Measurements from ENCODE around the gene IREB2.
"Not testable (repeated sequence)": the region's sequence is repeated elsewhere in the genome, so short reads cannot be mapped to it uniquely, and the experiment has no call there.

Gene IREB2

GRCh38 chr15:78407608-78408354, 30.2 kb upstream of the IREB2 start:
- DNase-seq: no peak

DNA sequence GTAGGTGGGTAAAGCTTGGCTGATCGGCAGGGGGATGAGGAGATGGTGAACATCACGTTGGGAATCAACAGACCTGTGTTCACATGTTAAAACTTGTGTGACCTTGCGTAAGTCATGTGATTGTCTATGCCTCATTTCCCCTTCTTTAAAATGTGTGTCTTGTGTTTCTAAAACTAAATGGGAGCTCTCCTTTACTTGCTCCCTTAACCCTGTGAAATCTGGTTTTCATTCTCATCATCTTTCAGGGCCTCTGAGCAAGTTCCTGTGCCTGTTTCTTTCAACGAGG, 29.7 kb upstream of the IREB2 start:
- no peak for DNase-seq

DNA sequence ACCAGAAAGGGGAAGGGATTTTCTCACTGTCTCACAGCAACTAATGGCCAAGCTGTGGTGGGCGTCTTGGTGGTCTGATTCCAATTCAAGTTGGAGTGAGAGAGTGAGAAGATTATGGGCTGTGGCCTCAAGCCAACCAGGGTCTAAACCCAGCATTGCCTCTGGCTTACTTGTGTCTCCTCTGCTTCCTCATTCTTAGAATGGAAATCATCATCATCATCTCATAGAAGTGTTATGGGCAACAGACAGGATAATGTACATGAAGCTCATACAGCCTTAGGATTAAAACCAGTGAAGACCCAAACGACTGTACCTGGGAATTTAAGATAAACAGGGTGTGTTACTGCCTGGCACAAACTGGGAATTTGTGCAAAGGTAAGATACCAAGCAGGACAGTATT, 29.1 kb upstream of the IREB2 start:
- no peak for DNase-seq

- no peak for DNase-seq
These were observed 27.0 kb upstream of the IREB2 start for GRCh38 chr15:78411061-78411460.

DNA sequence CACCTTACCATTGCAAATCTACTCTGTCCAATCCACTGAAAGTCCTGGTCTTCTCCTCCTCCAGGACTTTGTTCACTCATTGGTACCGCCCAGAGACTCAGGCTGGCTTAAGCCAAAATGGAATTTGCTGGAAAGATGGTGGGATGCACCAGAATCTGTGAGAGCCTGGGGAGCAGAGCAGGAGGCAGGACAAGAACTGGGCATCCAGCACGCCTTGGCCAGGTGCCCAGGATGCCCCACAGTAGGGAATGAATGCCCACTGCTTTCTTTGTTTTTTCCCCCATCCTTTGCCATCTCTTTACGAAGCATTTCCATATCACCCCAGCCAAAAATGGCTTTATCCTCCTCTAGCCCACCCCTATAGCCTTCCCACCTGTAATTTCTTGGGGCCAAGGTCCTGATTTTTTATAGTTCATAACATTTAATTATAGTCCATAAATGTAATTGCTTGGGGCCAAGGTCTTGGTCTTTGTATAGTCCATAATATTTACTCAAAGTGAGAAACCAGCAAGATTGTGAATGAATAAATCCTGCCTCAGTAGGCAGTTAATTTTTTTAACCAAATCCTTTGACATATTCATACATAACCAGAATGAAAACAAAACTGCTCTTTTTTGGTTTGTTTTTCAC, 23.3 kb upstream of the IREB2 start:
- no peak for DNase-seq

GRCh38 chr15:78415284-78415683, 22.7 kb upstream of the IREB2 start:
- DNase-seq: no peak

GRCh38 chr15:78417754-78418630, 20.0 kb upstream of the IREB2 start:
- peak; percentile 32 for DNase-seq

DNA sequence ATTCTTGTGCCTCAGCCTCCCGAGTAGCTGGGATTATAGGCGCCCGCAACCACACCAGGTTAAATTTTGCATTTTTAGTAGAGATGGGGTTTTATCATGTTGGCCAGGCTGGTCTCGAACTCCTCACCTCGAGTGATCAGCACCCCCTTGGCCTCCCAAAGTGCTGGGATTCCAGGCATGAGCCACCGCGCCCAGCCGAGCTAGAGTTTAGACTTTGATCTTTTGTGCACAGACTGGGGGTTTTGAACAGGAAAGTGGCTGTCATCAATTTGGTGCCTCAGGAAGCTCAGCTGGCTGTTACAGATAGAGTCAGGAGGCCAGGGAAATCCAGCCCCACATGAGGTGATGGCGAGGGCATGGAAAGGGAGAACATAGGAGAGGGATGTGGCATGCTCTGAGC, 19.3 kb upstream of the IREB2 start:
- peak; percentile 19 for DNase-seq

GRCh38 chr15:78419367-78419766, 18.6 kb upstream of the IREB2 start:
- DNase-seq: peak; percentile 45

- DNase-seq: peak; percentile 7
These were observed 17.8 kb upstream of the IREB2 start for GRCh38 chr15:78420220-78420619.

- DNase-seq: peak; percentile 38
These were observed 17.2 kb upstream of the IREB2 start for GRCh38 chr15:78420766-78421165.

- DNase-seq: peak; percentile 34
These were observed 16.6 kb upstream of the IREB2 start for GRCh38 chr15:78421238-78421965.

DNA sequence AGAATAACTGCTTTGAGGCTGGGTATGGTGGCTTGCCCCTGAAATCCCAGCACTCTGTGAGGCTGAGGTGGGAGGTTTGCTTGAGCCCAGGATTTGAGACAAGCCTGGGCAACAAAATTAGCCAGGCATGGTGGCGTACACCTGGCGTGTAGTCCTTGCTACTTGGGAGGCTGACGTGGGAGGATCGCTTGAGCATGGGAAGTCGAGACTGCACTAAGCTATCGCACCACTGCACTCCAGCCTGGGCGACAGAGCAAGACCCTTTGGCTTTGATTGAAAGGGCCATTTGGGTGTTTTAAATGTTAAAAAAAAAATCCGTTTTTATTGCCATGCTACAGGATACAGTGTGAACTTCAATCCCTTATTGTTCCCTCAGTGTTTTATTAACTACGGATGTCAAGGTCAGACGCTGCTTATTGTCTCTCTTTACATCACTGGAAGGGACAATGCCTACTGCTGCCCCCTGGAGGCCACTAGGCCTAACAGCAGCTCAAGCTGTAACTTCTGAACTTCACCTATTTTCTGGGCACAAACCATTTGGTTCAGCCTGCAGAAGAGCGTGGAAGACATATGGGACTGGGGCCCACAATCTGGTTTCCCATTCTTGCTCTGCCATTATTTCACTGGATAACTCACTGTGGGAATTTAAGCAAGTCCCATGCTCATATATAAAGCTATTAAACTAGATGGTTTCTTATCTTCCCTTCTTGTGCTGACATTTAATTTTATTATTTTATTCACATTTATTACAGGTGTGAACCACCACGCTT, 15.3 kb upstream of the IREB2 start:
- DNase-seq: peak; percentile 76

DNA sequence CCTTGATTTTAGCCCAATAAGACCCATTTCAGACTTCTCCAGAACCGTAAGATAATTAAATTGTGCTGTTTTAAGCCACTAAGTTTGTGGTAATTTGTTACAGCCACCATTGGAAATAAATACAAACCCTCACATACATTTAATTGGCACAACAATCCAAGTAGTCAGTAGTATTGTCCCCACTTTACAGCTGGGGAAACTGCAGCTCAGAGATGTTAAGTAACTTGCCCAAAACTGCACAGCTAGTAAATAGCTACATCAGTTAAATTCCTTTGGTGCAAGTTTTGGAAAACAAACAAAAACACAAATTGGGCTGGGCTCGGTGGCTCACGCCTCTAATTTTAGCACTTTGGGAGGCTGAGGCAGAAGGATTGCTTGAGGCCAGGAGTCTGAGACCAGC, 13.3 kb upstream of the IREB2 start:
- no peak for DNase-seq

GRCh38 chr15:78425643-78426042, 12.4 kb upstream of the IREB2 start:
- DNase-seq: no peak

DNA sequence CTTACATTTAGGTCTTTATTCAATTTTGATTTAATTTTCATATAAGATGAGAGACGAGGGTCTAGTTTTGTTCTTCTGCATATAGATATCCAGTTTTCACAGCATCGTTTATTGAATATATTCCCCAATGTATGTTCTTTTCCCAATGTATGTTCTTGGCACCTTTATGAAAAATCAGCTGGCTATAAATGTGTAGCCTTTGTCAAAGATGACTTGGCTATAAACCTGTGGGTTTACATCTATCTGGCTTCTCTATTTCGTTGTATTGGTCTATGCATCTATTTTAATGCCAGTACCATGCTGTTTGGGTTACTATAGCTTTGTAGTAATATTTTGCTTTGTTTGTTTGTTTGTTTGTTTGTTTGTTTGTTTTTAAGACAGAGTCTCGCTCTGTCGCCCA, 11.7 kb upstream of the IREB2 start:
- peak; percentile 1 for DNase-seq

DNA sequence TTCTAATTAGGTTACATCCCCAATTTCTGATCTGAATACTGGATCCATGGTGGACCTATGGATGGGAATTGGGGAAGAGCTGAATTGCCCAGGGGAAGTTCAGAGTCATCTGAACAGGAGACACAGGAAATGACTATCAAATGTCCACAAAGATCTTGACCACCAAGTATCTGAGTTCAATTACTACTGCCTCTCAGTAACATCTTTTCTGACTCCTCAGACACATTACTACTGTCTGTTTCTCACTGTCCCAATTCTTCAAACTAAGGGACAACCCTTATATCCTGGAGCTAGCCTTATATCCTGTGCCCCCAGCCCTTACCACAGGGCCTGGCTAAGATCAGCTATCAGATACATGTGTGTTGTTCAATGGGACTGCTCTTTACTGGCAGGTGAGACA, 10.1 kb upstream of the IREB2 start:
- DNase-seq: no peak

- no peak for DNase-seq
These were observed 8.5 kb upstream of the IREB2 start for GRCh38 chr15:78429477-78429876.

- no peak for DNase-seq
These were observed 6.1 kb upstream of the IREB2 start for GRCh38 chr15:78431955-78432354.

- no peak for DNase-seq
These were observed 5.4 kb upstream of the IREB2 start for GRCh38 chr15:78432664-78433063.

- no peak for DNase-seq
These were observed 3.9 kb upstream of the IREB2 start for GRCh38 chr15:78434134-78434533.

DNA sequence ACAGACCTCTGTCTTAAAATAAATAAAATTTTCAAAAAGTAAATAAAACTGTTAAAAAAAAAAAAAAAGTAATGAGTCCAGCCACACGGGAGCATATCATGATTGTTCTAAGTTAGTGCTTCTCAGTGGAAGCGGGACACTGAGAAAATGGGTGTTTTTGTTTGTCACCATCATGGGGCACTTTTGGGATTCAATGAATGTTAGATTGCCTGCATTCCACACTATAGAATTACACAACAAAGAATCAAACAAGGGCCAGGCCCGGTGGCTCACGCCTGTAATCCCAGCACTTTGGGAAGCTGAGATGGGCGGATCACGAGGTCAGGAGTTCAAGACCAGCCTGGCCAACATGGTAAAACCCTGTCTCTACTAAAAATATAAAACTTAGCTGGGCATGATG, 3.3 kb upstream of the IREB2 start:
- not testable (repeated sequence) for DNase-seq

Data from islet precursor cell (in vitro differentiated cells).